ENCODE data around the gene GLT6D1.
"Not testable (repeated sequence)": the region's sequence is repeated elsewhere in the genome, so short reads cannot be mapped to it uniquely, and the experiment has no call there.

Gene GLT6D1

DNA sequence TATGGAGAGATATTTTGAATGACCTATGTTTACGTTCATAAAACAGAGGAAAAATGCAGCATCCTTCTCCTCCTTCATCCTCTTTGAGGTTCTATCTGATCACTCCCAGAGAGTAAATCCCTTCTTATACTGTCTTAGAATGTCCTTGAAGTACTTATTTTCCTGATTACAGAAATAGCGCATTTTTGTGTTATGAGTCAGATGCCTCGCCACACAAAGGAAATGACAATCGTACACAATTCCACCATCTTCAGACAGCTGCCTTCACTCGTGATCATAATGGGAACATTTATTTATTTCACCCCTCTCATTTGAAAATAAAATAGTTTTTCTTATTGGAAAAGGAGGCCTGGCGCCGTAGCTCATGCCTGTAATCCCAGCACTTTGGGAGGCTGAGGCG is 2.4 kb upstream of the GLT6D1 start:
- H3K4me3 ChIP-seq (ENCODE audit: low read length), result no peak overlapping the region
- DNase-seq (ENCODE audit: low read depth, low spot score), result no peak

DNA sequence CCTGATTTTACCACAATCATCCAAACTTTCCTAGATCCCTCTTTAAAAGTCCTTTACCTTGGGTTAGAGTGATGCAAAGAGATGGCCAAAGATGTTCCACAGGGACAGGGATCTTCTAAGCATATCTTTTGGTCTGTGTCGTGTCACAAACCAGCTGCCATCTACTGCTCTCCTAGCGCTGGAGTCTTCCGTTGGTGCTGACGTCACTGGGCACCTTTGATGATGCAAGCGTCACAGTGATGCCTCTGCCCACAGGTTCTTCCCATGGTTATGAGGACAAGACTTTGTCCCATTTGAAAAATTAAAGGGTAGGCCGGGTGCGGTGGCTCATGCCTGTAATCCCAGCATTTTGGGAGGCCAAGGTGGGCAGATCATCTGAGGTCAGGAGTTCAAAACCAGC is 1.7 kb upstream of the GLT6D1 start:
- no peak for DNase-seq (ENCODE audit: low read depth, low spot score)
- H3K4me3 ChIP-seq (ENCODE audit: low read length), result no peak overlapping the region

DNA sequence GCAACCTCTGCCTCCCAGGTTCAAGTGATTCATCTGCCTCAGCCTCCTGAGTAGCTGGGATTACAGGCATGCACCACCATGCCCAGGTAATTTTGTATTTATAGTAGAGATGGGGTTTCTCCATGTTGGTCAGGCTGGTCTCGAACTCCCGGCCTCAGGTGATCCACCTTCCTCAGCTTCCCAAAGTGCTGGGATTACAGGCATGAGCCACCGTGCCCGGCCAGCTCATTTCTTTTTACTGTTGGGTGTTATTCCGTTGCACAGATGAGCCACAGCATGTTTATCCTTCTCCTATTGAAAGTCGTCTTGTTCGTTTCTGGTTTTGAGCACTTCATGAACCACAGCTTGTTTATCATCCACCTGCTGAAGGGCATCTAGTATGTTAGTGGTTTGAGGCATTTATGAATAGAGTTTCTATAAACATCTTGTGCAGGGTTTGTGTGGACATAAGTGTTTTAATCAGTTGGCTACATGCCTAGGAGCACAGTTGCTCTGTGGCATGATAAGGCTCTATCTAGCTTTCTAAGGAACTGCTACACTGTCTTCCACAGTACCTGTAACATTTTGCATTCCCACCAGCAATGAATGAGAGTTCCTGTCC is 2.3 kb downstream of the GLT6D1 start:
- not testable (repeated sequence) for H3K4me3 ChIP-seq (ENCODE audit: low read length); DNase-seq (ENCODE audit: low read depth, low spot score)

- no peak overlapping the region for H3K4me3 ChIP-seq (ENCODE audit: low read length)
- DNase-seq (ENCODE audit: low read depth, low spot score), result no peak
Observed at GRCh38 chr9:135632841-135633240, 6.5 kb downstream of the GLT6D1 start.

GRCh38 chr9:135624282-135624681 is 15.1 kb downstream of the GLT6D1 start:
- H3K4me3 ChIP-seq (ENCODE audit: low read length), result no peak overlapping the region
- DNase-seq (ENCODE audit: low read depth, low spot score), result no peak

- no peak for DNase-seq (ENCODE audit: low read depth, low spot score)
- H3K4me3 ChIP-seq (ENCODE audit: low read length), result no peak overlapping the region
Observed at GRCh38 chr9:135622415-135623020, 16.8 kb downstream of the GLT6D1 start.

GRCh38 chr9:135620558-135620957 is 18.8 kb downstream of the GLT6D1 start:
- DNase-seq (ENCODE audit: low read depth, low spot score), result no peak
- no peak overlapping the region for H3K4me3 ChIP-seq (ENCODE audit: low read length)

GRCh38 chr9:135619599-135619886 is 19.8 kb downstream of the GLT6D1 start:
- no peak overlapping the region for H3K4me3 ChIP-seq (ENCODE audit: low read length)
- DNase-seq (ENCODE audit: low read depth, low spot score), result no peak

DNA sequence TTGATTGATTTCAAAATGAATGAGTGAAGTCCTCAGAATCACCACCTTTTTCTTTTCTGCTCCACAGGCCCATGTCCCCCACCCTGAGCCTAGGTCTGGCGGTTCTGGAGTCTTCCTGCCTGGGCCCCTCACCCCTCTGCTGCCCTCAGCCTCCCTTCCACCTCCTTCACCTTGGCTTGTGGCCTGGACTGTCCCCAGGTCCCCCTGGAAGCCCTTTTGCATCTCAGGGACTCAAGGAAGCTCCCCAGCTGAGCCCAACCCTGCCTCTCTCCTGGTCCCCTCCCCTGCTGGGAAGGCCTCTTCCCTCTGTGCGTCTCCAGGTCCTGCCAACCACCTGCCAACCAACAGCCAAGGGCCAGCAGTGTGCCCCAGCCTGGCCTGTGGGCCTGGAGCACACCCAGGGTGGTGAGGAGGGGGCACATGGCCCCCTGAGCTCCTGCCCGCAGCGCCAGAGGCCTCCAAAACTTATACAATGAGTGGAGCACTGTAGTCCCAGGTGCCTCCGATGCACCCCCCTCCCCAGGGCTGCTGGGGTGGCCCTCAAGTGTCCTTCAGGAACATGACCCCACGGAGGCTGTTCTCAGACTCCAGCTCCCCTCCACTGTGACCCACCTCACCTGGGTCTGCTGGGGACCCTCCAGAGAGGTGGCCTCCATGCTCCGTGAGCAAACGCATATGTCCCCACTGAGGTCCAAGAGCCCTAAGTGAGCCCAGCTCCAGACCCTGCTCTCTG is 20.3 kb downstream of the GLT6D1 start:
- DNase-seq (ENCODE audit: low read depth, low spot score), result no peak
- no peak overlapping the region for H3K4me3 ChIP-seq (ENCODE audit: low read length)

DNA sequence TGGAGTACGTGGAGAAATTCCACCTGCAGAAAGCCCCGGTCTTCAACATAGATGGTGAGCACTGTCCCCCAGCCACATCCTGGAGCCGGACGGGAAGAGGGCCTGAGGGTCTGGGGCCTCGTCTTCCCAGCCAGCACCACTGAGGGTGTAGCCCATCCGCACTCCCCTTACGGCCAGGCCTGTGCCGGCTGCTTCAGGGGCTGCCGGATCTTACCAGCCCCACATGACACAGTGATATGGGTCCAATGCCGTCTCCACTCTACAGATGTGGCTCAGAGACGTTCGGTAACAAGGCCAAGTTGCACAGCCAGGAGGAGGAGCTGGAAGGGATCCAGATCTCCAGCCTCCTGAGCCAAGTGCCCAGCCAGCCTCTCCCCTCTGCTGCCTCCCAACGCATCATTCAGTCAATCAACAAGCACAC is 21.3 kb downstream of the GLT6D1 start:
- no peak for DNase-seq (ENCODE audit: low read depth, low spot score)
- H3K4me3 ChIP-seq (ENCODE audit: low read length), result no peak overlapping the region

- no peak for DNase-seq (ENCODE audit: low read depth, low spot score)
- H3K4me3 ChIP-seq (ENCODE audit: low read length), result no peak overlapping the region
Observed at GRCh38 chr9:135617538-135617900, 21.8 kb downstream of the GLT6D1 start.

DNA sequence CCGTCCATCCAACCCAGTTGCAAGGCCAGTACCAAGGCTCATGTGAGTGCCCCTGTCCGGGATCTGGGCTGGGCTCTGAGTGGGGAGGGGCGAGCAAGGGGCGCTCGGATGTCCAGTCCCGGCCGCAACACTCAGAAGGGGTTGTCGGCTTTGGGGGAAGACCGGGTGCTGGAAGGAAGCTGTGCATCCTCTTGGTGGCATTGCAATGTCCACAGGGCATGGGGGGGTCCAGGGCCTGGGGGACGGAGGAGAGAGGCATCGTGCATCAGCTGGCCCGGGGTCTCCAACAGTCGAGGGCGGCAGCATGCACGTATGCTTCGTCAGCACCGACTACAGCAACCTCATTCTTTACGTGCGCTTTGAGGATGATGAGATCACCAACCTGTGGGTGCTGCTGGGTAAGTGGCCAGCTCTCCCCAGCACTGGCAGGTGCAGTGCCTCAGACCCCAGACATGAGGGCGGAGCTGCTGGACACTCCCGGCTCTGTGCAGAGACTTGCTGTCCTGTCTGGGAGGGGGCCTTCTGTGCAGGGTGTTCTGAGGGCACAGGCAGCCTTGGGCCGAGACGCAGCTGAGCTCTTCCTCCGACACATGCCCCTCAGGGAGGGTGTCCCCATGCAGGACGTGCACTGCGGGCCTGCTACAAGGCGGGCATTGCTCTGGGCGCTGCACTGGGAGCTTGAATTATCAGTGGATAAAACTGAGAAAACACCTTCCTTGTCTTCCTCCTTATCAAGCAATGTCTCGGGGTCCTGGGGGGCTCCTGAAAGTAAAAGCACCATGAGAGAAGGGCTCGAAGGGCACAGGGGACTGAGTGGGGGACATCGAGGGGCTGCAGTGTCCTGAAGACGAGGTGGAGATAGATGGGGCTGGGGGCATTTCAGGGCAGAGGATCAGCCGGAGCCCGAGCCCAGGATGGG is 22.5 kb downstream of the GLT6D1 start:
- no peak overlapping the region for H3K4me3 ChIP-seq (ENCODE audit: low read length)
- DNase-seq (ENCODE audit: low read depth, low spot score), result no peak

DNA sequence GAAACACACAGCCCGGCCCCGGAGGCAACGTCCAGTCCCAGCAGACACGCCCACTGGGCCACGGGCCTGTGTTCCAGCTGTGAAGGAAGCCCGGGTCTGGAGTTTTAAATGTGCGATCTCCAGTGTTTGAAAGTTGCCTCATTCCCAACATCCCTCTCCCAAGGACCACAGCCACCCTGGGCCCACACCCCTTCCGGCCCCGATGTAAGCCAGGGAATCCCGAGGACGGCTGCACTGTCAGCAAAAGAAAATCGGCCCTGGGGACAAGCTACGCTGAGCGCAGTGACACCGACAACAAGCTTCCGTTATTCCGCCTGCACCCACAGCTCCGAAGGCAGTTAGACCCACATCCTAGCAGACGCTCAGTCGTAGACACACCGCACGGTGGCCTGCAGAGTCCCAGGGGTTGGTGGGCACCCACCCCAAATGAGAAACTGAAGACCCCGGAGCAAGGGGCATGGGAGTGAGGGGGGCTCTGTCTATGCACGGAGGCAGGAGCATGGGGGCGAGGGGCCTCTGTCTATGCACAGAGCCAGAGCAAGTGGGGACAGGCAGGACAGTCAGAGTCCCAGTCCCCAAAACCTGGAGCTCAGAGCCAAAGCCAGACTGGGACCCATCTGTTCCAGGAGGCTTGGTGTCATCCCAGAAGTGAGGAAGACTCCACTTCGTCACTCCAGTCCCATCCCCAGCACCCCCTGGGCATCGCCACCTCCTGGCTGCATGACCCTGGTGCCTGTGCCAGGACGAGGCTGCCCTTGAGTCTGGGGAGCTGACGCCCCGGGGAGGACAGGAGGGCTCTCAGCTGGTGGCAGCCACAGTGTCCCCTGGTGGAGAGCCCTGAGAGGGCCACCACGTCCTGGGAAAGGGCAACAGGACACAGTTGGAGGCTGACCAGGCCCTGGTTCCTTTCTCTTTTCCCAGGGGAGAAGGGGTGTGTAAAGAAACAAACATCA is 23.4 kb downstream of the GLT6D1 start:
- no peak overlapping the region for H3K4me3 ChIP-seq (ENCODE audit: low read length)
- DNase-seq (ENCODE audit: low read depth, low spot score), result no peak

GRCh38 chr9:135614821-135615665 is 24.3 kb downstream of the GLT6D1 start:
- DNase-seq (ENCODE audit: low read depth, low spot score), result no peak
- no peak overlapping the region for H3K4me3 ChIP-seq (ENCODE audit: low read length)

- no peak for DNase-seq (ENCODE audit: low read depth, low spot score)
- H3K4me3 ChIP-seq (ENCODE audit: low read length), result no peak overlapping the region
Observed at GRCh38 chr9:135613946-135614805, 25.2 kb downstream of the GLT6D1 start.

GRCh38 chr9:135612981-135613910 is 26.1 kb downstream of the GLT6D1 start:
- DNase-seq (ENCODE audit: low read depth, low spot score), result peak; percentile 15

More at GRCh38 chr9:135612981-135613910, 26.1 kb downstream of the GLT6D1 start:
- no peak overlapping the region for H3K4me3 ChIP-seq (ENCODE audit: low read length)

All from Jurkat, Clone E6-1 (cell line).